Activated naive CD8-positive, alpha-beta T cell treated with anti-CD3 and anti-CD28 coated beads for 36 hours (primary cell): ENCODE results near the gene SPSB1. TPM values are rescaled to one million over a fixed set of nuclear protein-coding genes. Genes with fewer than 3 reads are reported as not detected.

Experiments
- DNase-seq: peaks from one replicate; pipeline ENCODE4 v3.0.0; 2021
- H3K27ac Mint-ChIP-seq: one replicate; pipeline ENCODE4 v1.8.0; 2022; ENCODE audit warnings: mild to moderate bottlenecking, moderate library complexity, mixed read lengths
- H3K27me3 Mint-ChIP-seq: one replicate; pipeline ENCODE4 v1.8.0; 2022; ENCODE audit warnings: mild to moderate bottlenecking, mixed read lengths
- H3K36me3 Mint-ChIP-seq: one replicate; pipeline ENCODE4 v1.8.0; 2021; ENCODE audit warnings: mild to moderate bottlenecking, mixed read lengths
- H3K4me1 Mint-ChIP-seq: one replicate; pipeline ENCODE4 v1.8.0; 2021; ENCODE audit warnings: mixed read lengths
- H3K4me3 Mint-ChIP-seq: one replicate; pipeline ENCODE4 v1.8.0; 2022; ENCODE audit warnings: mild to moderate bottlenecking, moderate library complexity, mixed read lengths
- H3K9me3 Mint-ChIP-seq: one replicate; pipeline ENCODE4 v1.8.0; 2022; ENCODE audit warnings: mixed read lengths
- total RNA-seq, 2 experiments: library from RNA; stranded (reverse); gene quantifications; one replicate each; pipeline ENCODE4 v1.2.3, GENCODE V29; 2021

SPSB1 gene
- total RNA-seq, 2 experiments from 2014 or later = 0.36 to 0.37 TPM

- Mint-ChIP-seq H3K4me3 (no peak overlapping the region), H3K36me3 (no peaks in the 10 kb centered on the region), H3K27me3 (no peaks in the 10 kb centered on the region), H3K27ac (no peak overlapping the region), H3K4me1 (peaks cover 29% of the 10 kb centered on the region), H3K9me3 (no peaks in the 10 kb centered on the region)
- no peak for DNase-seq
These were observed 20.9 kb downstream of the SPSB1 start for GRCh38 chr1:9313576-9313975.

- Mint-ChIP-seq H3K4me3 (no peak overlapping the region), H3K27ac (no peak overlapping the region), H3K4me1 (peaks cover 29% of the 10 kb centered on the region), H3K27me3 (no peaks in the 10 kb centered on the region), H3K9me3 (no peaks in the 10 kb centered on the region), H3K36me3 (no peaks in the 10 kb centered on the region)
- no peak for DNase-seq
These were observed 21.4 kb downstream of the SPSB1 start for GRCh38 chr1:9314111-9314510.

GRCh38 chr1:9314711-9315379, 22.2 kb downstream of the SPSB1 start:
- no peak overlapping the region for H3K4me3 Mint-ChIP-seq
- H3K9me3 Mint-ChIP-seq = no peaks in the 10 kb centered on the region
- H3K27me3 Mint-ChIP-seq = no peaks in the 10 kb centered on the region
- DNase-seq = no peak
- peak overlapping the region; percentile 79 for H3K27ac Mint-ChIP-seq
- no peaks in the 10 kb centered on the region for H3K36me3 Mint-ChIP-seq
- peaks cover 29% of the 10 kb centered on the region for H3K4me1 Mint-ChIP-seq

- Mint-ChIP-seq H3K9me3 (no peaks in the 10 kb centered on the region), H3K4me3 (no peak overlapping the region), H3K4me1 (peaks cover 29% of the 10 kb centered on the region), H3K27ac (peak overlapping the region; percentile 79), H3K36me3 (no peaks in the 10 kb centered on the region), H3K27me3 (no peaks in the 10 kb centered on the region)
- DNase-seq = peak; percentile 58
These were observed 22.9 kb downstream of the SPSB1 start for GRCh38 chr1:9315411-9316079.

- no peaks in the 10 kb centered on the region for H3K27me3 Mint-ChIP-seq
These were observed 23.4 kb downstream of the SPSB1 start for GRCh38 chr1:9316080-9316444.

GRCh38 chr1:9316512-9316911, 23.8 kb downstream of the SPSB1 start:
- H3K27ac Mint-ChIP-seq = no peak overlapping the region
- no peak for DNase-seq
- H3K36me3 Mint-ChIP-seq = no peaks in the 10 kb centered on the region
- H3K27me3 Mint-ChIP-seq = no peaks in the 10 kb centered on the region
- peaks cover 29% of the 10 kb centered on the region for H3K4me1 Mint-ChIP-seq
- no peak overlapping the region for H3K4me3 Mint-ChIP-seq
- no peaks in the 10 kb centered on the region for H3K9me3 Mint-ChIP-seq

More at GRCh38 chr1:9316080-9316444, 23.4 kb downstream of the SPSB1 start:
- H3K4me1 Mint-ChIP-seq = peaks cover 29% of the 10 kb centered on the region
- H3K36me3 Mint-ChIP-seq = no peaks in the 10 kb centered on the region
- DNase-seq = peak; percentile 34
- H3K4me3 Mint-ChIP-seq = no peak overlapping the region
- H3K9me3 Mint-ChIP-seq = no peaks in the 10 kb centered on the region
- H3K27ac Mint-ChIP-seq = no peak overlapping the region

- no peak overlapping the region for H3K4me3 Mint-ChIP-seq
- no peaks in the 10 kb centered on the region for H3K9me3 Mint-ChIP-seq
- H3K36me3 Mint-ChIP-seq = no peaks in the 10 kb centered on the region
- peaks cover 29% of the 10 kb centered on the region for H3K4me1 Mint-ChIP-seq
- H3K27ac Mint-ChIP-seq = no peak overlapping the region
- no peaks in the 10 kb centered on the region for H3K27me3 Mint-ChIP-seq
- DNase-seq = no peak
These were observed 24.4 kb downstream of the SPSB1 start for GRCh38 chr1:9317072-9317471.

GRCh38 chr1:9317591-9318417, 25.1 kb downstream of the SPSB1 start:
- Mint-ChIP-seq H3K9me3 (no peaks in the 10 kb centered on the region), H3K27ac (no peak overlapping the region), H3K4me3 (peak overlapping the region; percentile 58), H3K36me3 (no peaks in the 10 kb centered on the region), H3K4me1 (peaks cover 29% of the 10 kb centered on the region), H3K27me3 (no peaks in the 10 kb centered on the region)
- peak; percentile 36 for DNase-seq

GRCh38 chr1:9319208-9319788, 26.6 kb downstream of the SPSB1 start:
- H3K27me3 Mint-ChIP-seq = no peaks in the 10 kb centered on the region
- H3K9me3 Mint-ChIP-seq = no peaks in the 10 kb centered on the region
- peaks cover 29% of the 10 kb centered on the region for H3K4me1 Mint-ChIP-seq
- H3K27ac Mint-ChIP-seq = no peak overlapping the region
- no peaks in the 10 kb centered on the region for H3K36me3 Mint-ChIP-seq
- H3K4me3 Mint-ChIP-seq = no peak overlapping the region
- DNase-seq = no peak

GRCh38 chr1:9319789-9320519, 27.3 kb downstream of the SPSB1 start:
- Mint-ChIP-seq H3K27me3 (no peaks in the 10 kb centered on the region), H3K4me3 (no peak overlapping the region), H3K27ac (no peak overlapping the region), H3K4me1 (peaks cover 26% of the 10 kb centered on the region), H3K36me3 (no peaks in the 10 kb centered on the region), H3K9me3 (no peaks in the 10 kb centered on the region)
- no peak for DNase-seq

GRCh38 chr1:9320520-9321479, 28.1 kb downstream of the SPSB1 start:
- no peaks in the 10 kb centered on the region for H3K27me3 Mint-ChIP-seq
- no peaks in the 10 kb centered on the region for H3K36me3 Mint-ChIP-seq
- no peak overlapping the region for H3K27ac Mint-ChIP-seq
- DNase-seq = no peak
- no peak overlapping the region for H3K4me3 Mint-ChIP-seq
- H3K4me1 Mint-ChIP-seq = peaks cover 17% of the 10 kb centered on the region
- no peaks in the 10 kb centered on the region for H3K9me3 Mint-ChIP-seq

- no peak overlapping the region for H3K27ac Mint-ChIP-seq
- H3K4me1 Mint-ChIP-seq = peaks cover 12% of the 10 kb centered on the region
- no peak overlapping the region for H3K4me3 Mint-ChIP-seq
- H3K27me3 Mint-ChIP-seq = no peaks in the 10 kb centered on the region
- no peaks in the 10 kb centered on the region for H3K9me3 Mint-ChIP-seq
- no peaks in the 10 kb centered on the region for H3K36me3 Mint-ChIP-seq
- DNase-seq = no peak
These were observed 28.8 kb downstream of the SPSB1 start for GRCh38 chr1:9321480-9321849.

GRCh38 chr1:9321986-9322660, 29.4 kb downstream of the SPSB1 start:
- DNase-seq = no peak
- Mint-ChIP-seq H3K27me3 (no peaks in the 10 kb centered on the region), H3K9me3 (no peaks in the 10 kb centered on the region), H3K4me3 (no peak overlapping the region), H3K4me1 (peaks cover 10% of the 10 kb centered on the region), H3K36me3 (no peaks in the 10 kb centered on the region), H3K27ac (no peak overlapping the region)
